ENCODE data around the gene PBXIP1.

The PBXIP1 gene

DNA sequence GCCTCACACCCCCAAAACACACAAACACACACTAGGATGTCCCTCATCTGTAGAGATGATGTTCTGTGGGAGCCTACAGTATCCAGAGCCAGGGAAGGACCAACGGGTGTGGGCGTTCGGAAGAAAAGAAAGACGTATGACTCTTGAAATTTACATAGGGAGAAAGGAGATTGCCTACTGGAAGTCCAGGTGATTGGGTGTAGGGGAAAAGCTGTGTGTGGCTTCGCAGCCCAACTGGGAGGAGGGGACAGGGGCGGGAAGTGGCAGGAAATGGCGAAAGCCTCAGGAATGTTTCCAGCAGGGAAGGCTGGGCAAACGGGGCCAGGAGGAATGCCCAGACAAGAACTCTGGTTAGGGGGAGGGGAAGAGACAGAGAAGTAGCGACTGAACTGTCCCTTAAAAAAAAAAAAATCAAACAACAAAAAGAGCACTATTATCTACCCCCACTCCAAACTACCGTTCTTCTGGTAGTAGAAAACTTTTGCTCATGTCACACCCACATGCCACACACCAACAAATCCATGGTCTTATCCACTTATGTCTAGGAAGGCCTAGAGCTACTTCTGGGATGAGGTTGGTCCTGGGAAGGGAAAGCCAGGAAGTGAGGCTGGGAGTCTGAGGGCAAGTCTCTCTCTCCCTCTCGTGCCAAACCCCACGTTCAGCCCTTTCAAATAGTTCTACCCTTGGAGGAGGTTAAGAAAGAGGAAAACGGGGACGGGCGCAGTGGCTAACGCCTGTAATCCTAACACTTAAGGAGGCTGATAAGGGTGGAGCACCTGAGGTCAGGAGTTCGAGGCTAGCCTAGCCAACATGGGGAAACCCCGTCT lies 16.8 kb upstream of the PBXIP1 start:
- no peak for DNase-seq (ENCODE audit: low read depth)

- DNase-seq (ENCODE audit: low read depth) = no peak
Observed at GRCh38 chr1:154972213-154972516, 16.3 kb upstream of the PBXIP1 start.

- DNase-seq (ENCODE audit: low read depth) = no peak
Observed at GRCh38 chr1:154971341-154971998, 15.6 kb upstream of the PBXIP1 start.

DNA sequence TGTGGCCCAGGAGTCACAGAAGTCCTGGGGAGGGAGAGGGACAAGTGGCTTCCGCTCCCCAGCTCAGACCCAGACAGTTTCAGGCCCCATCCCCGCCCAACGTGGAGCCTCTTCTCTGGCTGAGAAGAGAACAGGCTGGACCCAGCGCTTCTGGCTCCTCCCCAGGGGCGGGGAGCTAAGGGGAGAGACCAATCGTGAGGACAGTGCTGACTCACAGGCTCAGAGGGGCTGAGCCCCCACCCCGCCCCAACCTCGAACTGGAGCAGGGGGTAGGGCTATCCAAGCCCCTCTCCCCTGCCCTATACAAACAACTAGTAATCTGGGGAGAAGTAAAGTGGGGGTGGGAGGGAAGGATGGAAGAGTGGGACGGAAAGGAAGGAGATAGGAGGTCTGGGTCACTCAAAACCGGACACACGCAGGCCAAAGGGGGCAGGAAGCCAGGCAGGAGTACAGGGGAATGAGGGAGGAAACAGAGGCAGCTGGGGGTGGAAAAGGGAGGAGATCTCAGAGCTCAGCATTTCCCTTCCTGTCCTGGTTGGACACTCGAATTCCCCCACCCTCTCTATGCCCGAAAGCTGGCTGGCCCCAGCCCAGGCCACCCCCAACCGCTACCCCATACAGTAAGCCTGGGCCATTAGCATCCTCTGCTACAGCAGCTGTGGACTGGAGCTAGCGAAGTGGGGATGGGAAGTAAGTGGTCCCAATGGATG lies 14.9 kb upstream of the PBXIP1 start, which contains the start of gene SHC1:
TSS of gene SHC1 (minus strand) at position 117 of the 710 bp plus-strand sequence. CDS start 221 bp downstream, outside the sequence.
- peak; percentile 87 for DNase-seq (ENCODE audit: low read depth)

DNA sequence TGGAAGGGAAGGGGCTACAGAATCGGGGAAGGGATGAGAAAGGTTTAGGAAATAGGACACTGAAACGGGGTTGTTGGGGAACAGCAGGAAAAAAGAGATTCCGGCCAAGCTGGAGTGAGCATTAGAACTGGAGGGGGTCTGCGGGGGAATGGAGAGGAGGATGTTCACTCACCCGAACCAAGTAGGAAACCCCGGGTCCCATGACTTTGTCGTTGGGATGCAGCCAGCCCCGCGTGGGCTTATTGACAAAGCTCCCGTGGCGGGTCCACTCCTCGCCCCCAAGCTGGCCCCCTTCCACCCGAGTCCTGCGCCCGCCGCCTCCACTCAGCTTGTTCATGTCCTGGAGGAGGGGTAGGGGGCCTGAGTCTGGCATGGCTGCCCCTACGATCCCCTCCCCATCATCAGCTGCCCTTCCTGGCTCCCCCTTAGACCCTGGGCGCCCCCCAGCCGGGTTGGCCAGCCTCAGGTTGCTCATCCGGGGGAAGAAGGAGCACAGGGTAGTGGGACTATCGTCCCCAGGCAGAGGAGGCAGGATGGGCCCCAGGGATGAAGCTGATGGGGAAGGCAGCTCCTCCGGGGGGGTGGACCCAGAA lies 14.1 kb upstream of the PBXIP1 start:
- DNase-seq (ENCODE audit: low read depth) = no peak

DNA sequence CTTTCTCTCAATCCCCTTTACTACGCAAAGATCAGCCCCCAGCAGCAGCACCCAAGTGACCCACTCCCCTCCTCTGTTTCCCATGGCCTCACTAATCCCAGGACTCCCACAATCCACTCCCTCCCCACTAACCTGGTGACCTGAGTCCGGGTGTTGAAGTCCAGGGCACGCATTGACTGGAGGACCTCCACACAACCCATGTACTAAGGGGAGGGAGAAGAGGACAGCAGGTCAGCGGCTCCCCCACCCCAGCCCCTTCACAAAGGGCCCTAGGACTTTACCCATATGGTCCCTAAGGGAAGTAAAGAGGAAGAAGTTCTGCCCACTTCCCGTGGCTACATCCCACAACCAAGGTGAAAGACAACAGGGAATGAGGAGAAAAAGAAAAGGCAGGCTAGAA lies 13.3 kb upstream of the PBXIP1 start:
- DNase-seq (ENCODE audit: low read depth) = no peak

- no peak for DNase-seq (ENCODE audit: low read depth)
Observed at GRCh38 chr1:154968731-154969130, 12.8 kb upstream of the PBXIP1 start.

DNA sequence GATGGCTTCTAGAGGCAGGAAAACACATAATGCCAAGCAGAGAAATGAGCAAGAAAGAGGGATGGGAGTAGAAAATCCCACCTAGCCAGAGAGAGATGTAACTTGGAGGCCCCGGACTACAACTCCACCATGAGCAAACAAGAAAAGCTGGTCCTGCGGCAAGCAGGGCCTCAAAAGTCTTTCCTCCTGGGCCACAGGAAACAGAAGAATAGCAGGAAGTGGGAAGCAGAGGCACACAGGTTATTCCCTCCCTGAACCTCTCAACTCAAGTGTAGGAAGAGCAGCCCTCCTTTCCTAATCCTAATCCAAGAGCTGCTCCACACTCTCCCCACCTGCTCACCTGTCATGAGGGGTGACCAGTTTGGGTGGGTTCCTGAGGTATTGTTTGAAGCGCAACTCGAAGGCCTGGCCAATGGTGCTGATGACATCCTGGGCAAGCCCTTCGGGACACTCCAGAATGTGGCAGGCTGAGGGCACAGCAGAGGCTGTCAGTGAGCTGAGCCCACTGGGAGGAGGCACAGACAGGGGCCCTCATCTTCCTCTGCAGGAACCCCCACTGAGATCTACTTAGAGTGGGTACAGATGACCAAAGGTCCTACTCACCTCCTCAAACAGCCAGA lies 11.5 kb upstream of the PBXIP1 start:
- no peak for DNase-seq (ENCODE audit: low read depth)

GRCh38 chr1:154966111-154966510 lies 10.2 kb upstream of the PBXIP1 start:
- no peak for DNase-seq (ENCODE audit: low read depth)

DNA sequence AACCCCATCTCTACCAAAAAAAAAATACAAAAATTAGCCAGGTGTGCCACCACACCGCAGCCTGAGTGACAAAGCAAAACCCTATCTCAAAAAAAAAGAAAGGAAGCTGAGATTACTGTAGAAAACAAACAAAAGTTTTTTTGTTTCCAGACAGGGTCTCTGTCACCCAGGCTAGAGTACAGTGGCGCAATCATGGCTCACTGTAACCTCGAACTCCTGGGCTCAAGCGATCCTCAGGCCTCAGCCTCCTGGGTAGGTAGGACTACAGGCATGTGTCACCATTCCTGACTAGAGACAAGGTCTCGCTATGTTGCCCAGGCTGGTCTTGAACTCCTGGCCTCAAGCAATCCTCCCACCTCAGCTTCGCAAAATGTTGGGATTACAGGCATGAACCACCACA lies 8.5 kb upstream of the PBXIP1 start:
- DNase-seq (ENCODE audit: low read depth) = no peak

DNA sequence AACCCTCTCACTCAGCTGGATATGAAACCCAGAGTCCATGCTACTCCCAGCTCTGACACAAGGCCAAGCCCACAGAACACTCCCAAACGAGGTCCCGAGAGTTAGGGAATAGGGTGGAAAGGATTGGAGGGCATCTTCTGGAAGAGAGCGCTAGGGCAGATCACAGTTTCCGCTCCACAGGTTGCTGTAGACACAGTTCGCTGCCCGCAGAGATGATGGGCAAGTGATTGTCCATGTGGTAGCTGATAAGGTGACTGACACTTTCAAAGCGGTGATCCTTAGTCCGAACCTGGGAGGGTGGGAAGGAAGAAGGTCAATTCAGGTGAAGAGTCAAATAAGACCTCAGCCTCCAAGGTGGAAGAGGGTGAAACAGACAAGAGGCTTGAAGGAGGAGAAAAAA lies 7.7 kb upstream of the PBXIP1 start:
- DNase-seq (ENCODE audit: low read depth) = no peak

- DNase-seq (ENCODE audit: low read depth) = no peak
Observed at GRCh38 chr1:154962795-154963330, 7.0 kb upstream of the PBXIP1 start.

- DNase-seq (ENCODE audit: low read depth) = no peak
Observed at GRCh38 chr1:154962156-154962749, 6.4 kb upstream of the PBXIP1 start.

- DNase-seq (ENCODE audit: low read depth) = peak; percentile 84
Observed at GRCh38 chr1:154961207-154962155, 5.6 kb upstream of the PBXIP1 start, which contains the start of gene PYGO2. Gene PYGO2, minus strand, starts transcription at chr1:154961782. Its CDS starts 206 bp downstream, at chr1:154961576.

DNA sequence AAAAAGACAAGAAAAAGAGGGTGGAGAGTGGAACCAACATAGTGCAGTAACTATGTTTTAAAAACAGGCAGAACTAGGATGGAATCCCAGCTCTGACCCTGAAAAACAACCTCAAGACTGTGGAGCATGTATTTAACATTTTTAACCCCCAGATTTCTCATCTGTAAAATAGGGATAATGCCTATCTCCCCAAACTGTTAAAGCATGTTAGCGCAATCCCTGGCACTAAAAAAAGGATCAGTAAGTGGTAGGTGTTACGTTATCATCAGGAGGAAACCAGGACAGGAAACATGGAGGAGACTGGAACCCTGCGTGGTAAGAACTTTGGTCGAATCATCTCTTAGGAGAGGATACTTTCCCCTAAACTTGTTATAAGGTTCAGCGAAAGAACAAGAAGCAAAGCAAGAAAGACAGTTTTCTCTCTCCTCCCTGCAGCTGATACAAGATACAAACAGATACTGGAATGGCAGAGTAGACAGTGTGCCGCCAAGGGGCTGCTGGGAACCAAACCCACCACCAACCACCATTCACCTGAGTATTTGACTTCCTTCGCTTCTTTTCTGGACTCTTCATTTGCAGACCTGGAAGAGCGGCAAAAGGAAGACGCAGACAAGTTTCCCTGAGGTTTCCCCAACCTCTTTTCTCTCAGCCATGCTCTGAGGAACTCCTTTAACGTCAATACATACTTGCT lies 4.7 kb upstream of the PBXIP1 start:
- DNase-seq (ENCODE audit: low read depth) = no peak

DNA sequence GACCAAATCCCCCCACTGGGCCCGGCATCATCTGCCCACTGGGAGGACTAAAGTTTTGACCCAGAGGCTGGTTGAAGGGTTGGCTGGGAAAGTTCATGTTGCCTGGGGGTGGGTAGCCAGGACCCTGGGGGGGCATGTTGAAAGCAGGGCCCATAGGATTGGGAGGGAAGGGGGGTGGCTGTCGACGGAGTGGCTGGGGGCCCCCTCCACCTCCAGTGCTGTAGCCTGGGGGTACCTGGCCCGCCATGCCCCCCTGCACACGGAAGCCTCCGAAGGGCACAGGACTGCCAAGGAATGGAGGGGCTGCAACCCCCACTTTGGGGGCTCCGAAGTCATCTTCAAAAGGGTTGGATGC lies 3.5 kb upstream of the PBXIP1 start:
- DNase-seq (ENCODE audit: low read depth) = no peak

DNA sequence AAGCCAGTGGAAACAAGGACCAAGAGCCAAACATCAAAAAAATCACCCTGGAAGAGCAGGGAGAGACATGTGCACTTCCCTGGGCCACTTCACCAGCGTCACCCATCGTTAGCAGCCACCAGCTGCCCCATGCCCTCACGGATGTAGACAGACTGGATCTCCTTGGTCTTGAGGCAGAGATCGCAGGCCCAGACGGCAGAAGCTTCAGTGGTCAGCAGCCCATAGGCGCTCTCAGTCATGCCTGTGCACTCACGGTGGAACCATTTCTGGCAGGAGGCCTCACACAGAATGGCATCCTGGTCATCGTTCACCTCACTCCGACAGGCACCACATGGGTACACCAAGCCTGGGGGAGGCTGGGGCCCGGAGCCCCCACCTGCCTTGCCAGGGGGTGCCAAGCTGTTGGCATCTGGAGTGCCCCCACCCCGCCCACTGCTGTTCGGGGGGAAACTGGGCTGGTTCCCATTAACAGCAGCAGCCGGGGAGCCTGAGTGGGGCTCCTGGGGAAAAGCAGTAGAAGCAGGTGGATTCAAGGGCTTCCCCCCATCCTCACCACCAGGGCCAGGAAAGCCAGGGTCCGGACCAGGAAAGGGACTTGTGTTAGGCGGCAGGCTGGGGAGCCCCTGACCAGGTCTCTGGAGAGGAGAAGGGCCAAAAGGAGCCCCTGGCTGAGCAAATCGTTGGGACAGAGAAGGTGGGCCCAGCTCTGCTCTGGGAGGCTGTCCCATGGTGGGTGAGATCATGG lies 3.0 kb upstream of the PBXIP1 start:
- DNase-seq (ENCODE audit: low read depth) = no peak

GRCh38 chr1:154958036-154958435 lies 2.1 kb upstream of the PBXIP1 start:
- DNase-seq (ENCODE audit: low read depth) = no peak

DNA sequence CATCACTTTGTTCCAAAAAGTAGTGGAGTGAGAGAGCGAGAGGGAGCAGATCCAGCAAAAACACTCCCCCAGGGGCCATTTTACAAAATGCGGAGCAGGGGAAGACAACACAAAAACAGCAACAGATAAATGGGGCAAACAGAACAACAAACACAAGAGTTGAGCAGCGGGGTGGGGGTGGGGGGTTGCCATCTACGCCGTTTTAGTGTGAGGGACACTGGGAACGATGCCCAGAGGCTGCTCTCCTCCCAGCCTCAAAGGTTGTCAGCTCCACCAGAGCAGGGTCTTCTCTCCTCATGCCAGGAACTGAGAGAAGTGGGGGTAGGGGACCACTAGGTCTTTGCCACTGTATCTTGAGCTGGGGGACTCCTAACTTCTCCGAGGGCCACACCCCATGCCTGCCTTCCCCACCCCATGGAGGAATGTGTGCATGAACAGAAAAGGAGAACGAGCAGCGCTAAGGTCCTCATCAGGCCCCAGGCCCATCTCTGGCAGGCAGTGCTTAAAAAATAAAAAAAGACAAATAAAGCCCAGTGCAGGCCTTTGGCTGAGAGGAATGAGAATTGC lies 1.3 kb upstream of the PBXIP1 start:
- DNase-seq (ENCODE audit: low read depth) = no peak

Data from CMK (cell line).